Liver (tissue), 3 donors: ENCODE results near the gene DIAPH2.

ENCODE experiments used
- GABPA ChIP-seq, 2 donors: IDR thresholded peaks in 1 of 2; conservative IDR thresholded peaks in 1 of 2; 2 replicates each; pipeline ENCODE4 v1.6.1; 2016; ENCODE audit warnings: antibody characterized with exemption in 2 of 2, mild to moderate bottlenecking in 1 of 2, moderate library complexity in 1 of 2
- TF ChIP-seq, protein P1 (sequence below): fragments of 150-350 bp; IDR thresholded peaks from 2 replicates; pipeline ENCODE4 v1.5.1; 2017; ENCODE audit warnings: improper control_type of control experiment, low read depth, low read length; ENCODE audit not compliant: missing input control
- donor health status: healthy.
- donor health status: healthy.

DNA sequence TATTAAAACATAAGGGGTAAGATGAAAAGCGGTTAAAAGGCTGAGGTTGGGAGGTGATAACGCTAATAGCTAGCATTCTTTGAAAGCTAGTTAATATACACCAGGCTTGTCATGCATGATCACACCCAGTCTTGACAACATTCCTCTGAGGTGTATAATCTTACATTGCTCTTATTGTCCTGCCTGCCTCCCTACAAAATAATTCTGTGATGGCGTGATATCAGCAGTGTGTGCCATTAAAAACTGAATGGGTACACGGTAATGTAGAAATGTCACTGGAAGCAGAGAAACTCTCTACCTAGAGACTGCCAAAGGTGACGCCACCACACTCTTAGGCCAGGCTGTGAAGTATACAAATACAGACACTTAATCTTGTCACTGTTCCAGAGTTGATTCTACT lies 68.1 kb downstream of the DIAPH2 start:
- TF ChIP-seq, protein P1, sequence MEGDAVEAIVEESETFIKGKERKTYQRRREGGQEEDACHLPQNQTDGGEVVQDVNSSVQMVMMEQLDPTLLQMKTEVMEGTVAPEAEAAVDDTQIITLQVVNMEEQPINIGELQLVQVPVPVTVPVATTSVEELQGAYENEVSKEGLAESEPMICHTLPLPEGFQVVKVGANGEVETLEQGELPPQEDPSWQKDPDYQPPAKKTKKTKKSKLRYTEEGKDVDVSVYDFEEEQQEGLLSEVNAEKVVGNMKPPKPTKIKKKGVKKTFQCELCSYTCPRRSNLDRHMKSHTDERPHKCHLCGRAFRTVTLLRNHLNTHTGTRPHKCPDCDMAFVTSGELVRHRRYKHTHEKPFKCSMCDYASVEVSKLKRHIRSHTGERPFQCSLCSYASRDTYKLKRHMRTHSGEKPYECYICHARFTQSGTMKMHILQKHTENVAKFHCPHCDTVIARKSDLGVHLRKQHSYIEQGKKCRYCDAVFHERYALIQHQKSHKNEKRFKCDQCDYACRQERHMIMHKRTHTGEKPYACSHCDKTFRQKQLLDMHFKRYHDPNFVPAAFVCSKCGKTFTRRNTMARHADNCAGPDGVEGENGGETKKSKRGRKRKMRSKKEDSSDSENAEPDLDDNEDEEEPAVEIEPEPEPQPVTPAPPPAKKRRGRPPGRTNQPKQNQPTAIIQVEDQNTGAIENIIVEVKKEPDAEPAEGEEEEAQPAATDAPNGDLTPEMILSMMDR, result no peak
- TF ChIP-seq GABPA (IDR thresholded peaks at IDR 0.05 in 1 of 2, conservative IDR thresholded peaks at IDR 0.05 in 1 of 2), result no peak
